Uterine smooth muscle cell (primary cell): ENCODE results near the gene C1S. TPM values are rescaled to one million over a fixed set of nuclear protein-coding genes. Genes with fewer than 3 reads are reported as not detected.

Source experiments
- total RNA-seq: library from RNA; depleted of rRNA; stranded (reverse); fragments of >200 nt; gene quantifications from 2 replicates; pipeline ENCODE4 v1.2.3, GENCODE V29; 2014

The C1S gene
- 72.8 and 248 TPM in 2 replicates for total RNA-seq

DNA sequence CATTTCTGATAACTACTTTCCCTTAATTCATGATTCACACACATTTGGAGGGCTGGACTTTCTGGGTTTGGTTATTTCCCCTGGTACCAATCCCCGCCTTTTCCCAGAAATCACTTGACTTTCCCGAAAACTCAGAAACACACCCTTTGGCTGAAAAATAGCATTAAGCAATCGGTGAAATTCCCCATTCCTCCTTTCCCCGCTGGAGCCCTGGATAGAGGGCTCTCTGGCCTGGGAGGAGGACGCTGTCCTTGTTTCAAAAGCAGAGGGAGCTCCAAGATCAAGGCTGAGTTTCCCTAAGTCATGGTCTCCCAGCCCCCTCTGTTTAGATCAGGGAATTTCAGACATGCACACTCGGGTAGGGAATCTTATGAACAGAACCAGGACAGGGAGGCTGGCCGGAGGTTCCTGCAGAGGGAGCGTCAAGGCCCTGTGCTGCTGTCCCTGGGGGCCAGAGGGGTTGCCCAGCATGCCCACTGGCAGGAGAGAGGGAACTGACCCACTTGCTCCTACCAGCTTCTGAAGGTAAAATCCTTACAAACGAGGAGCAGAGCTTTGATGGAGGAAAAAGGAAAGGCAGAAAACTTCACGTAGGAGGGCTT, at the start of gene C1S:
TSS of gene C1S (plus strand) at position 366 of the 602 bp plus-strand sequence. CDS start 1,195 bp downstream, outside the sequence.

DNA sequence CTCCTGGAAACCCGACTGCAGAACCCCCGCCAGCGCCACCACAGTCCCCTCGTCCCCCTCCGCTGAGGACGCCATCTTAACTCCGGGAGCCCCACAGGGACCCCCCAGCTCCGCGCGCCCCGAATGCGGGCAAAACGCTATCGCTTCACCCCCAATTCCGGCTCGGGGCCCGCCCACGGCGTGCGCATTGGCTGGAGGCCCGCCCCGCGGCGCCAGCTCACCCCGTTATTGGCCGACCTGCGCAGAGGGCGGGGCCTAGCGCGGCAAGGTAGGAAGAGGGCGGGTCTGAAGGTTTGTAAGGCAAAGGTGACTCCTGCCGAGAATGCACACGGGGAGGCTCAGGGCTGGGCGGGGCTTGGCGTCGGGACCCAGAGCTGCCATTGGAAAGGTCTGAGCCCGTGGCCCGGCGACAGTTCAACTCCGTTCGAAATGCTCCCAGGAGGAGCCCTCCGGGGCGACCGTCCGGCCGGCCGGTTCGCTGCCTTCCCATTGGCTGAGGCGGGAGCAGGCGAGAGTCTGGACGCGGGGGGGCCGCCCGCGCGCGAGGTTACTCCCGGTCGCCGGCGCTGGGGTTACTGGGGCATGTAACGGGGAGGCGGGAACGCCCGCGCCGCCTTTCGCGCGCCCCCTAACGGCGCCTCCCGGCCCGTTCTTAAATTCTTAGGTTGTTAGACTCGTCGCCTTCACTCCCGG, 42.0 kb upstream of the C1S start, which contains the start of gene LPCAT3:
TSS of gene LPCAT3 (minus strand) at position 127 of the 693 bp plus-strand sequence. CDS start at position 75, 52 bp downstream.

DNA sequence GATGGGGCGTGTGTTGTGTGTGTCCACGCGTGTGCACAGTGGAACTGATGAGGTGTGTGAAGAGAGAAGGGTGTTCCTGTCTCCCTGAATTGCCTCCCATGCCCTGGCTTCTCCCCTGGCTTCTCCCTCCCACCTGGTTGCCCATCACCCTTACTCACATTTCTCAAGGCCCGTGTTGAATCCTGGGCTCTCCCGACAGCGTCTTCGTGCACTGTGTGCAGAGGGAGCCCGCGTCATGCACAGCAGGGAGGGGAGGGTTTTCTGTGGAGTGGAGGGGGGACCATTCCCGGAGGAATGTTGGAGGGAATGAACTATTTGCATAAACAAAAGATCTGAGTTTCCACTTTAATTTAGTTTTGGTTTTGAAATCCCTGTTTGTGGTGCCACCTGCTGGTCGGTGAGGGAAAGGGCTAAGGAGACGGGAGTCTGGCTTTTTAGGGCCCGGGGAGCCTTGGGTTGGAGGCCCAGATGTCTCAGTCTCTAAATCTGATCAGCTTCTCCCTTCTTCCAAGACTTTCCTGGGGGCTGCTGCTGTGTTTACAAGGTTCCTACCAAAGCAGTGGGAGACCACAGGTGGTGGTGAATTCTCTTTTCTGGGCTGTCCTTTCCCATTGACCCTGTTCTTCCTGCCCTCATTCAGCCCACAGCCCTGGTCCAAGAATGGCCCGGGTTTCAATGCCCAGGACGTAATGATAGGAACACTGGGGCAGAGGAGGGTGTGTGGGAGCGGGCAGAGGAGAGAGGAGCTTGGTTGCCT, 31.9 kb downstream of the C1S start, which contains the start of gene C1R:
TSS of gene C1R (minus strand) at position 217 of the 757 bp plus-strand sequence. CDS start at position 160, 57 bp downstream.

DNA sequence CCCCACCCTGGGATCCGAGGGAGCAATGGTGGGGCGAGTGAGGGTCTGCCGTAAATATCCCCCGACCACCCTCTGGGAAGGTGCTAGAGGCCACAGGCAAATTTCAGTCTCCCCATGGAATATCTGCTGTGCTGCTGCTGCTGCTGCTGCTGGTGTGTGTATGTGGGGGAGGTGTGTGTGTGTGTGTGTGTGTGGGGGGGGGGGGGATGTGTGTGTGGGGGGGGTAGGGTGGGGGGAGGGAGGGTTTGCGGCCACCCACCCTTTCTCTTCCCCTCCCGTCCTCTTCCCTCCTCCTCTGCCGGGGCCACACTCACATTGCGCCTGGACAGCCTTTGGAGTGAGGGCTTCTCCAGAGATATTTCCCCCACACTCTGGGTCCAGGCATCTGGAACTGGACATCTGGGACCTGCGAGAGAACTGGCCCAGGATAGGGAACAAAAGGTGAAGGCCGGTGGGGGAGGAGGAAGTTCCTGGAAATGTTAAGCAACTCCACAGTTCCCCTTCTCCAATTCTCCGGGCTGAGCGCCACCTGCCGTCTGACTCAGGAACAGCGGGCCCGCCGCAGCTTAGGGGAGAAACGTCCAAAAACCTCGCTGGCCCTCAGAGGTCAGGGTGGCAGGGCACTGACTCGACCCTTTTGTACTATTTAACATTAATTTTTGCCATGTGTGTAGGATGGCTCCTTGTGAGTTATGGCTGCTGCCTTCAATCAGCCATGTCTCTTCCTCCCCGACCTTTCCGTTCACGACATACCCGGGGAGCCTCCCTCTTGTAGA, 48.5 kb downstream of the C1S start, which contains the start of gene C1RL:
TSS of gene C1RL (minus strand) at position 419 of the 776 bp plus-strand sequence. CDS start at position 385, 34 bp downstream.

Other genes with a start within 250 kb of the C1S start
- gene GPR162, start 238.9 kb upstream of the C1S start, total RNA-seq: 5.0 and 6.0 TPM in 2 replicates
- gene P3H3, start 232.3 kb upstream of the C1S start, total RNA-seq: 133 and 175 TPM in 2 replicates
- gene GNB3, start 219.8 kb upstream of the C1S start, total RNA-seq: 2.9 and 3.7 TPM in 2 replicates
- 9.0 and 35.9 TPM in 2 replicates for gene CDCA3, start 209.4 kb upstream of the C1S start, total RNA-seq
- gene USP5, start 208.6 kb upstream of the C1S start, total RNA-seq: 94.9 and 147 TPM in 2 replicates
- 1,238 and 1,525 TPM in 2 replicates for gene TPI1, start 193.2 kb upstream of the C1S start, total RNA-seq
- 7.0 and 9.5 TPM in 2 replicates for gene SPSB2, start 187.4 kb upstream of the C1S start, total RNA-seq
- 8.6 and 14.4 TPM in 2 replicates for gene LRRC23, start 155.9 kb upstream of the C1S start, total RNA-seq
- 29.0 and 38.4 TPM in 2 replicates for gene ENO2, start 146.1 kb upstream of the C1S start, total RNA-seq
- gene ATN1, start 132.8 kb upstream of the C1S start, total RNA-seq: 15.7 and 22.4 TPM in 2 replicates
- gene RNU7-1, start 116.9 kb upstream of the C1S start, total RNA-seq: not detected in 2 replicates
- gene C12orf57, start 116.7 kb upstream of the C1S start, total RNA-seq: 60.8 and 143 TPM in 2 replicates
- 0.11 TPM in 1 of 2 replicates, not detected in the other for gene PTPN6, start 109.4 kb upstream of the C1S start, total RNA-seq
- gene PHB2, start 90.1 kb upstream of the C1S start, total RNA-seq: 155 and 196 TPM in 2 replicates
- gene EMG1, start 89.8 kb upstream of the C1S start, total RNA-seq: 43.5 and 72.2 TPM in 2 replicates
- 7.2 and 7.7 TPM in 2 replicates for gene LPCAT3, start 42.2 kb upstream of the C1S start, total RNA-seq
- gene C1R, start 31.7 kb downstream of the C1S start, total RNA-seq: 27.1 and 114 TPM in 2 replicates
- 17.4 and 30.1 TPM in 2 replicates for gene C1RL, start 48.5 kb downstream of the C1S start, total RNA-seq
- 0.12 TPM in 1 of 2 replicates, not detected in the other for gene RBP5, start 68.2 kb downstream of the C1S start, total RNA-seq
- gene CLSTN3, start 69.7 kb downstream of the C1S start, total RNA-seq: 9.3 and 20.7 TPM in 2 replicates
- 30.1 and 31.9 TPM in 2 replicates for gene PEX5, start 129.0 kb downstream of the C1S start, total RNA-seq
- not detected in 2 replicates for gene ACSM4, start 243.4 kb downstream of the C1S start, total RNA-seq